Skeletal muscle tissue (tissue), 4 donors: ENCODE results near the gene GRIK5. TPM values are rescaled to one million over a fixed set of nuclear protein-coding genes. Genes with fewer than 3 reads are reported as not detected.

Experiments used
- H3K27ac ChIP-seq: one replicate; pipeline ENCODE4 v1.7.0; 2013; ENCODE audit warnings: mild to moderate bottlenecking, low read depth, low read length, inconsistent platforms
- H3K27me3 ChIP-seq, 3 donors: one replicate each; pipeline ENCODE4 v1.7.0; 2013; ENCODE audit warnings: low read length in 3 of 3; ENCODE audit not compliant: control insufficient read depth in 3 of 3, insufficient read depth in 3 of 3
- H3K36me3 ChIP-seq, 3 donors: one replicate each; pipeline ENCODE4 v1.7.0; 2013; ENCODE audit warnings: low read length in 3 of 3; ENCODE audit not compliant: control insufficient read depth in 3 of 3, insufficient read depth in 3 of 3
- H3K4me1 ChIP-seq, 3 donors: one replicate each; pipeline ENCODE4 v1.7.0; 2013; ENCODE audit warnings: low read length in 3 of 3, mild to moderate bottlenecking in 3 of 3; ENCODE audit not compliant: control insufficient read depth in 3 of 3, insufficient read depth in 3 of 3
- H3K4me3 ChIP-seq, 3 donors: one replicate each; pipeline ENCODE4 v1.7.0; 2013; ENCODE audit warnings: low read length in 3 of 3
- H3K9ac ChIP-seq, 3 donors: one replicate each; pipeline ENCODE4 v1.7.0; 2013; ENCODE audit warnings: low read length in 3 of 3, mild to moderate bottlenecking in 3 of 3, moderate library complexity in 2 of 3, low read depth in 1 of 3
- H3K9me3 ChIP-seq, 3 donors: one replicate each; pipeline ENCODE4 v1.7.0; 2013; ENCODE audit warnings: low read length in 3 of 3; ENCODE audit not compliant: control insufficient read depth in 3 of 3
- total RNA-seq: library from RNA; depleted of rRNA; stranded (reverse); fragments of >200 nt; gene quantifications from one replicate; pipeline ENCODE4 v1.2.3, GENCODE V29; 2014
- donor health status: Osteomylitis.

GRIK5 gene
- total RNA-seq, 1 donor from 2014 or later, result 1.0 TPM

GRCh38 chr19:42089191-42089750 is 19.3 kb upstream of the GRIK5 start:
- no peaks in the 10 kb centered on the region for H3K9me3 ChIP-seq
- H3K9ac ChIP-seq, result peak overlapping the region in 1 of 3 donors; percentile 45
- peak overlapping the region; percentile 60 for H3K27ac ChIP-seq
- H3K36me3 ChIP-seq, result no peaks in the 10 kb centered on the region
- no peaks in the 10 kb centered on the region for H3K27me3 ChIP-seq
- H3K4me1 ChIP-seq, result peaks cover 4 to 13% (median 5%) of the 10 kb centered on the region in 3 donors
- no peak overlapping the region for H3K4me3 ChIP-seq

- H3K4me3 ChIP-seq, result no peak overlapping the region
These were observed 18.6 kb upstream of the GRIK5 start for GRCh38 chr19:42088471-42089190.

GRCh38 chr19:42086770-42087550 is 17.0 kb upstream of the GRIK5 start:
- Histone ChIP-seq H3K4me1 (peaks cover 0 to 8% (median 2%) of the 10 kb centered on the region in 3 donors), H3K9ac (no peak overlapping the region), H3K27ac (no peak overlapping the region), H3K4me3 (no peak overlapping the region), H3K27me3 (no peaks in the 10 kb centered on the region), H3K9me3 (no peaks in the 10 kb centered on the region), H3K36me3 (peaks cover 0 to 2% (median 0%) of the 10 kb centered on the region in 3 donors)

More at GRCh38 chr19:42088471-42089190, 18.6 kb upstream of the GRIK5 start:
- Histone ChIP-seq H3K27ac (peak overlapping the region; percentile 60), H3K36me3 (no peaks in the 10 kb centered on the region), H3K27me3 (no peaks in the 10 kb centered on the region), H3K9ac (peak overlapping the region in 1 of 3 donors; percentile 45), H3K9me3 (no peaks in the 10 kb centered on the region), H3K4me1 (peaks cover 2 to 13% (median 3%) of the 10 kb centered on the region in 3 donors)

GRCh38 chr19:42086188-42086736 is 16.3 kb upstream of the GRIK5 start:
- Histone ChIP-seq H3K27me3 (no peaks in the 10 kb centered on the region), H3K27ac (no peak overlapping the region), H3K36me3 (peaks cover 4 to 9% (median 4%) of the 10 kb centered on the region in 3 donors), H3K9ac (no peak overlapping the region), H3K4me3 (no peak overlapping the region), H3K4me1 (peaks cover 0 to 4% (median 0%) of the 10 kb centered on the region in 3 donors), H3K9me3 (no peaks in the 10 kb centered on the region)

GRCh38 chr19:42083537-42083936 is 13.5 kb upstream of the GRIK5 start:
- H3K4me1 ChIP-seq, result no peaks in the 10 kb centered on the region
- H3K27ac ChIP-seq, result no peak overlapping the region
- no peaks in the 10 kb centered on the region for H3K27me3 ChIP-seq
- H3K4me3 ChIP-seq, result no peak overlapping the region
- H3K36me3 ChIP-seq, result peaks cover 31 to 36% (median 31%) of the 10 kb centered on the region in 3 donors
- H3K9me3 ChIP-seq, result no peaks in the 10 kb centered on the region
- no peak overlapping the region for H3K9ac ChIP-seq

GRCh38 chr19:42081584-42082203 is 11.7 kb upstream of the GRIK5 start:
- no peaks in the 10 kb centered on the region for H3K27me3 ChIP-seq
- no peak overlapping the region for H3K27ac ChIP-seq
- H3K9me3 ChIP-seq, result no peaks in the 10 kb centered on the region
- no peak overlapping the region for H3K9ac ChIP-seq
- H3K4me1 ChIP-seq, result peaks cover 7 to 12% (median 9%) of the 10 kb centered on the region in 3 donors
- no peak overlapping the region for H3K4me3 ChIP-seq
- peaks cover 33 to 38% (median 33%) of the 10 kb centered on the region in 3 donors for H3K36me3 ChIP-seq

GRCh38 chr19:42080764-42081375 is 10.9 kb upstream of the GRIK5 start:
- Histone ChIP-seq H3K27me3 (no peaks in the 10 kb centered on the region), H3K36me3 (peaks cover 33 to 38% (median 33%) of the 10 kb centered on the region in 3 donors), H3K27ac (no peak overlapping the region), H3K4me1 (peaks cover 7 to 15% (median 13%) of the 10 kb centered on the region in 3 donors), H3K9ac (no peak overlapping the region), H3K4me3 (no peak overlapping the region), H3K9me3 (no peaks in the 10 kb centered on the region)

GRCh38 chr19:42079886-42080763 is 10.1 kb upstream of the GRIK5 start:
- H3K9me3 ChIP-seq, result no peaks in the 10 kb centered on the region
- H3K36me3 ChIP-seq, result peaks cover 33 to 38% (median 33%) of the 10 kb centered on the region in 3 donors
- H3K9ac ChIP-seq, result no peak overlapping the region
- H3K27ac ChIP-seq, result no peak overlapping the region
- peaks cover 7 to 16% (median 15%) of the 10 kb centered on the region in 3 donors for H3K4me1 ChIP-seq
- no peaks in the 10 kb centered on the region for H3K27me3 ChIP-seq
- no peak overlapping the region for H3K4me3 ChIP-seq
